ENCODE measurements around the gene ARL5C. TPM values are rescaled to one million over a fixed set of nuclear protein-coding genes. Genes with fewer than 3 reads are reported as not detected.

ARL5C gene
- total and polyA plus RNA-seq, 12 donors = not detected

GRCh38 chr17:39199820-39200069 lies 33.8 kb upstream of the ARL5C start:
- intact Hi-C loops (cut with DNase I) = loop anchor here in 1 of 10 donors (10.0 kb wide), 1 partner anchor 845 kb away; the partner anchor contains the start of gene SOCS7
- Histone ChIP-seq H3K36me3 (peaks cover 0 to 38% (median 36%) of the 10 kb centered on the region in 9 donors), H3K4me3 (peak overlapping the region; percentile 77 to 100 (median 92)), H3K9me3 (no peaks in the 10 kb centered on the region), H3K27ac (peak overlapping the region; percentile 89 to 98 (median 96)), H3K27me3 (no peaks in the 10 kb centered on the region), H3K4me1 (peaks cover 8 to 70% (median 53%) of the 10 kb centered on the region in 9 donors)
- DNase-seq (peak; percentile 82 to 93), ATAC-seq (peak; percentile 70 to 95 (median 86))
- no peak for TF ChIP-seq CTCF (IDR thresholded peaks at IDR 0.05)
- WGBS, 2 donors = 1 to 2% methylated on average over 10 of the region's 10 CpGs

GRCh38 chr17:39198186-39198566 lies 32.2 kb upstream of the ARL5C start:
- peak in 1 of 2 donors; percentile 14 for DNase-seq
- Histone ChIP-seq H3K9me3 (no peaks in the 10 kb centered on the region), H3K27me3 (no peaks in the 10 kb centered on the region), H3K4me1 (peaks cover 8 to 73% (median 53%) of the 10 kb centered on the region in 9 donors), H3K27ac (peak overlapping the region in 9 of 10 donors; percentile 30 to 97 (median 80)), H3K36me3 (peaks cover 0 to 33% (median 20%) of the 10 kb centered on the region in 9 donors), H3K4me3 (peak overlapping the region in 8 of 10 donors; percentile 53 to 99 (median 86))
- 84 to 85% methylated on average over 4 of the region's 4 CpGs for WGBS, 2 donors
- no peak for TF ChIP-seq CTCF (IDR thresholded peaks at IDR 0.05)
- intact Hi-C loops (cut with DNase I) = loop anchor here in 1 of 10 donors (10.0 kb wide), 1 partner anchor 843 kb away; the partner anchor contains the start of gene SOCS7
- ATAC-seq = no peak

- ATAC-seq (peak; percentile 35 to 71 (median 62)), DNase-seq (peak; percentile 74 to 81)
- 0 to 1% methylated on average over 29 to 55 of the region's 55 CpGs for WGBS, 2 donors
- H3K27me3 ChIP-seq = no peaks in the 10 kb centered on the region
- intact Hi-C loops (cut with DNase I) = loop anchor here in 1 of 10 donors (10.0 kb wide), 1 partner anchor 843 kb away; the partner anchor contains the start of gene SOCS7
- peak within 1 kb of the TSS in 9 of 10 donors; percentile 30 to 97 (median 80) for H3K27ac ChIP-seq
- H3K9me3 ChIP-seq = no peaks in the 10 kb centered on the region
- H3K4me3 ChIP-seq = peak within 1 kb of the TSS; percentile 53 to 99 (median 85)
- peaks cover 0 to 33% (median 14%) of the 10 kb centered on the region in 9 donors for H3K36me3 ChIP-seq
- no peak for TF ChIP-seq CTCF (IDR thresholded peaks at IDR 0.05)
- peaks cover 8 to 70% (median 53%) of the 10 kb centered on the region in 9 donors for H3K4me1 ChIP-seq
Observed at GRCh38 chr17:39197380-39198185, 31.6 kb upstream of the ARL5C start, which contains the start of gene CACNB1. Gene CACNB1 (minus strand): TSS chr17:39197669. CDS start chr17:39197495, 174 bp downstream.

GRCh38 chr17:39196808-39197291 lies 30.9 kb upstream of the ARL5C start:
- DNase-seq (peak; percentile 19 to 30), ATAC-seq (peak in 1 of 8 donors; percentile 2)
- WGBS, 2 donors = 0 to 1% methylated on average over 28 to 30 of the region's 30 CpGs
- TF ChIP-seq CTCF (IDR thresholded peaks at IDR 0.05) = no peak
- H3K36me3 ChIP-seq = peaks cover 0 to 32% (median 7%) of the 10 kb centered on the region in 9 donors
- no peaks in the 10 kb centered on the region for H3K27me3 ChIP-seq
- intact Hi-C loops (cut with DNase I) = loop anchor here in 1 of 10 donors (10.0 kb wide), 1 partner anchor 842 kb away; the partner anchor contains the start of gene SOCS7
- H3K27ac ChIP-seq = peak overlapping the region in 9 of 10 donors; percentile 10 to 87 (median 79)
- H3K9me3 ChIP-seq = no peaks in the 10 kb centered on the region
- peaks cover 8 to 63% (median 46%) of the 10 kb centered on the region in 9 donors for H3K4me1 ChIP-seq
- peak overlapping the region; percentile 53 to 99 (median 85) for H3K4me3 ChIP-seq
